Calu3 (cell line): Measurements from ENCODE around the gene CPT1A. TPM values are rescaled to one million over a fixed set of nuclear protein-coding genes. Genes with fewer than 3 reads are reported as not detected.
"Not testable (repeated sequence)": the region's sequence is repeated elsewhere in the genome, so short reads cannot be mapped to it uniquely, and the experiment has no call there.

Source experiments
- BruUV-seq: library from RNA; stranded (reverse); fragments of 400-500 nt; replicated peaks from 2 replicates; lab custom pipeline; 2021; lab: Mats Ljungman, UMichigan
- CTCF ChIA-PET: fragments of 300-600 bp; sonication (Branson Sonifier 250); formaldehyde crosslinking; loops from one replicate; lab custom pipeline; 2022; ENCODE audit warnings: antibody characterized with exemption; lab: Charles Lee
- DNase-seq: peaks from one replicate; pipeline ENCODE4 v3.0.0; 2022
- H3K27ac Mint-ChIP-seq: one replicate; pipeline ENCODE4 v1.8.0; 2022; ENCODE audit warnings: mixed read lengths; ENCODE audit not compliant: unreplicated experiment
- H3K27me3 Mint-ChIP-seq: one replicate; pipeline ENCODE4 v1.8.0; 2022; ENCODE audit warnings: mixed read lengths; ENCODE audit not compliant: unreplicated experiment
- H3K36me3 Mint-ChIP-seq: one replicate; pipeline ENCODE4 v1.8.0; 2022; ENCODE audit warnings: mild to moderate bottlenecking, moderate library complexity, mixed read lengths; ENCODE audit not compliant: insufficient read depth, unreplicated experiment
- H3K4me1 Mint-ChIP-seq: one replicate; pipeline ENCODE4 v1.8.0; 2022; ENCODE audit warnings: mild to moderate bottlenecking, low read depth, mixed read lengths; ENCODE audit not compliant: unreplicated experiment
- H3K4me3 Mint-ChIP-seq: one replicate; pipeline ENCODE4 v1.8.0; 2022; ENCODE audit warnings: mild to moderate bottlenecking, low read depth, moderate library complexity, mixed read lengths; ENCODE audit not compliant: unreplicated experiment
- H3K9me3 Mint-ChIP-seq: one replicate; pipeline ENCODE4 v1.8.0; 2022; ENCODE audit warnings: low read depth, mixed read lengths; ENCODE audit not compliant: unreplicated experiment
- intact Hi-C: fragments of 100-400 bp; cut with micrococcal nuclease; formaldehyde crosslinking; loops from one replicate; pipeline ENCODE4 v1.10.0; 2022; ENCODE audit not compliant: unreplicated experiment
- total RNA-seq: library from RNA; stranded (reverse); gene quantifications from 2 replicates; pipeline ENCODE4 v1.2.3, GENCODE V29; 2022
- TF ChIP-seq, protein P1 (sequence below): fragments of 200-600 bp; IDR thresholded peaks from one replicate; pipeline ENCODE4 v1.8.0; 2022; ENCODE audit warnings: antibody characterized with exemption; ENCODE audit not compliant: unreplicated experiment

Gene CPT1A
- total RNA-seq, 1 experiment from 2014 or later: 45.9 TPM

GRCh38 chr11:68857037-68857586 is 15.4 kb upstream of the CPT1A start:
- no peak overlapping the region for H3K27ac Mint-ChIP-seq
- intact Hi-C loops: no loop called here
- BruUV-seq: no TSS peak
- H3K4me3 Mint-ChIP-seq: no peak overlapping the region
- no peaks in the 10 kb centered on the region for H3K9me3 Mint-ChIP-seq
- H3K27me3 Mint-ChIP-seq: peaks cover 23% of the 10 kb centered on the region
- H3K36me3 Mint-ChIP-seq: no peaks in the 10 kb centered on the region
- CTCF ChIA-PET: no interaction called here
- H3K4me1 Mint-ChIP-seq: peaks cover 14% of the 10 kb centered on the region
- DNase-seq: no peak
- TF ChIP-seq, protein P1, sequence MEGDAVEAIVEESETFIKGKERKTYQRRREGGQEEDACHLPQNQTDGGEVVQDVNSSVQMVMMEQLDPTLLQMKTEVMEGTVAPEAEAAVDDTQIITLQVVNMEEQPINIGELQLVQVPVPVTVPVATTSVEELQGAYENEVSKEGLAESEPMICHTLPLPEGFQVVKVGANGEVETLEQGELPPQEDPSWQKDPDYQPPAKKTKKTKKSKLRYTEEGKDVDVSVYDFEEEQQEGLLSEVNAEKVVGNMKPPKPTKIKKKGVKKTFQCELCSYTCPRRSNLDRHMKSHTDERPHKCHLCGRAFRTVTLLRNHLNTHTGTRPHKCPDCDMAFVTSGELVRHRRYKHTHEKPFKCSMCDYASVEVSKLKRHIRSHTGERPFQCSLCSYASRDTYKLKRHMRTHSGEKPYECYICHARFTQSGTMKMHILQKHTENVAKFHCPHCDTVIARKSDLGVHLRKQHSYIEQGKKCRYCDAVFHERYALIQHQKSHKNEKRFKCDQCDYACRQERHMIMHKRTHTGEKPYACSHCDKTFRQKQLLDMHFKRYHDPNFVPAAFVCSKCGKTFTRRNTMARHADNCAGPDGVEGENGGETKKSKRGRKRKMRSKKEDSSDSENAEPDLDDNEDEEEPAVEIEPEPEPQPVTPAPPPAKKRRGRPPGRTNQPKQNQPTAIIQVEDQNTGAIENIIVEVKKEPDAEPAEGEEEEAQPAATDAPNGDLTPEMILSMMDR: no peak

GRCh38 chr11:68856425-68857030 is 14.8 kb upstream of the CPT1A start:
- H3K4me1 Mint-ChIP-seq: peaks cover 14% of the 10 kb centered on the region
- peaks cover 28% of the 10 kb centered on the region for H3K27me3 Mint-ChIP-seq
- H3K4me3 Mint-ChIP-seq, H3K9me3 Mint-ChIP-seq, H3K36me3 Mint-ChIP-seq, H3K27ac Mint-ChIP-seq, BruUV-seq, DNase-seq, intact Hi-C loops: not testable (repeated sequence)
- CTCF ChIA-PET: interaction anchor here (0.6 kb wide), 1 partner anchor 31 kb away, joined by 5 read pairs; no protein-coding TSS in a partner anchor

DNA sequence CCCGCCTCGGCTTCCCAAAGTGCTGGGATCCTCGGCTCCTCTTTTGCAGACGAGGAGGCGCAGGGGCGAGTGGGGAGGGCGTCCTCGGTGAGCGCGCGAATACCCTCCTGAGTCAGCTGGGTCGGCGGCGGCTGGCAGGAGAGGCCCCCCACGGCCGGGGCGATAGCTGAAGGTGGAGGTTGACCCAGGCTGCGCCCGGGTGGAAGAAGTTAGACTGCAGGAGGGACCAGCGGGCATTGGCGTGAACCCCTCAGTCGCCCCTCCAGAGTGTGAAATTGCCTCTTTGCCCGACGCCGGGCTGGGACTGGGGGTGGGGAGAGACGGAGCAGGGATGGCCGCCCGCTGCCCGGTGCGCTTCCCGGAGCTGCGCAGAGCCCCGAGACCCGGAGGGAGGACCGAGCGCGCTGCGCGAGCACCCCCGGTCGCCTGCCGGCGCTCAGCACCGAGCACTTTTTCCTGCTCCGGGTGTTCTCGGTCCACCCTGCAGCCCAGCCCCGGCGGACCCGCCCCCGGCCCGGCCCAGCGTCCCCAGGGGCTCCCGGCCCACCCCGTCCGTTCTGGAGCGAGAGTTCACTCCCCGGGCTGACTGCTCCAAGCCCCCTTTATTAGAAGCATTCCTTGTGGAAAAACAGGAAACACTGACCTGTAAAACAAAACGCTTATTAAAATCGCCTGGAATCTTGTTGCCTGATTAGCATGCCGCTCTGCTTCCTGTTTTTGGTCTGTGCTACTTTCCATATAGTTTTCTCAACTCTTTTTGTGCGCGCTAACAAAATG is 13.7 kb upstream of the CPT1A start:
- H3K27ac Mint-ChIP-seq: no peak overlapping the region
- CTCF ChIA-PET: interaction anchor here (0.6 kb wide), 1 partner anchor 135 kb away, joined by 4 read pairs; no protein-coding TSS in a partner anchor
- no peaks in the 10 kb centered on the region for H3K9me3 Mint-ChIP-seq
- peaks cover 14% of the 10 kb centered on the region for H3K4me1 Mint-ChIP-seq
- no peaks in the 10 kb centered on the region for H3K36me3 Mint-ChIP-seq
- H3K27me3 Mint-ChIP-seq: peaks cover 29% of the 10 kb centered on the region
- no TSS peak for BruUV-seq
- TF ChIP-seq, protein P1: no peak
- intact Hi-C loops: no loop called here
- DNase-seq: peak; percentile 14
- H3K4me3 Mint-ChIP-seq: peak overlapping the region; percentile 51

DNA sequence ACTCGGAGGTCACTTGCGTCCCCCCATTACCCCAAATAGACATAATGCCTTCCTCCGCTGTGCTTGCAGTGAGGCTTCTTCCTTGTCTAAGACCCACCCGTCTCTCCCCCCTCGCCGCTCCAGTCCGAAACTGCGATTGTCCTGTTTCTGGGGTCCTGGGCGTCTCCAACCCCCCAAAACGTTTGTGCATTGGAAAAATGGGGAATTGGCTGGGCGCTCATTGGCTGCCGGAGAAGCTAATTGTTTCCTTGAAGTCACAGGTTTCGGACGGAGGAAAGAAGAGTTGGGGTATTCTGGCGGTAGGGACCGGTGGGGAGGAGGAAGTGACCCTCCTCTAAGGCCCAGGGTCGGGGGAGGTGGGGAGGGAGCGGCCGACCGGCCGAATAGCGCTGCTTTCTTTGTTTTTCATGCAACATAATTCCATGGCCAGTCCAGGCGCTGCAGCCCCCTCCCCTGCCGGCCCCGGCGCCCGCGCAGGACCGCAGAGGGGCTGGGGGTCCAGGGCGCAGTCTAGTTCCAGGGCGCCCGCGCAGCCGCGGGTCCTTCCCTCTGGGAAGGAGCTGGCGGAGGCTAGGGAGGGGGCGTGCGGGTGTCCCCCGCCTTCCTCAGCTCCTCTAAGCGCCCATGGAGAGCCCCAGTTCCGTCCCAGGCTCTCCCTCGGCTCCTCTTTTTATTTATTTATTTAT is 12.7 kb upstream of the CPT1A start:
- TF ChIP-seq, protein P1: no peak
- Mint-ChIP-seq H3K4me3 (no peak overlapping the region), H3K4me1 (peaks cover 14% of the 10 kb centered on the region), H3K9me3 (no peaks in the 10 kb centered on the region), H3K27me3 (peaks cover 29% of the 10 kb centered on the region), H3K36me3 (no peaks in the 10 kb centered on the region), H3K27ac (no peak overlapping the region)
- DNase-seq: no peak
- CTCF ChIA-PET: interaction anchor here (0.6 kb wide), 1 partner anchor 136 kb away, joined by 4 read pairs; no protein-coding TSS in a partner anchor
- intact Hi-C loops: no loop called here
- BruUV-seq: no TSS peak
